Measurements from ENCODE around the gene DUSP9. TPM values are rescaled to one million over a fixed set of nuclear protein-coding genes. Genes with fewer than 3 reads are reported as not detected.
A peak's percentile ranks its signal among the peaks of the same experiment; 100 is the strongest.

Gene DUSP9
- total and polyA plus RNA-seq, 2 donors, result 0.63 to 1.2 TPM

DNA sequence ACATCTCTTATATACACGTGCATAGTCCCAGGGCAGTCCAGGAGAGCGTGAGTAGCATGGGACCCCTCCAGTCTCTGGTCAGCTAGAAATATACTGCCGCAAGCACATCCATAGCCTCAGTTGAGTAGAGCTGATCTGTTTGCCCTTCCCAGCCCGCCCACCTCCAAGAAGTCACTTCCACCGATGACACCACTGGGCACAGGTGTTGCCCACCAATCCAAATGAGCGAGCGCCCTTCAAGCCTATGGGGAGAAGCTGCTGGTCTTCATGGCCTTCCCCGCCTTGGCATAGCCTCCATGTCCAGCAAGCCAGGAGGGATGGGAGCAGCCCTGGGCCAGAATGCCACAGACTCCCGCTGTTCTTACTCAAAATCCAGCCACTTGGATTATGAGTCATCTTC is 10.2 kb downstream of the DUSP9 start:
- no peak overlapping the region for H3K27ac ChIP-seq (ENCODE audit: low read depth)
- DNase-seq (ENCODE audit: extremely low spot score), result no peak
- no peaks in the 10 kb centered on the region for H3K36me3 ChIP-seq (ENCODE audit: insufficient read depth)
- H3K4me1 ChIP-seq (ENCODE audit: insufficient read depth), result no peaks in the 10 kb centered on the region
- H3K4me3 ChIP-seq (ENCODE audit: low read depth, low read length), result no peak overlapping the region
- 91% methylated on average over 9 of the region's 9 CpGs for WGBS

DNA sequence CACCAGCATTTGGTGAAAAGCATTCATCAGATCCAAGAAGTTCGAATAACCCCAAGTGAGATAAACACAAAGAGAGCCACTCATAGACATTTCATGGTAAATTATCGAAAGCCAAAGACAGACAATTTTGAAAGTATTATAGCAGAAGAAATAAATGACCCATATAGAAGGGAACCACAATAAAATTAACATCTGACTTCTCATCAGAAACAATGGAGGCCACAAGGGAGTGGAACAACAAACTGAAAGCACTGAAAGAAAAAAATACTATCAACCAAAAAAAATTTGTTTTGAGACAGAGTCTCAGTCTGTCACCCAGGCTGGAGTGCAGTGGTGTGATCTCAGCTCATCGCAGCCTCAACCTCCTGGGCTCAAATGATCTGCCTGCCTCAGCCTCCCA is 12.3 kb downstream of the DUSP9 start:
- DNase-seq (ENCODE audit: extremely low spot score), result no peak
- H3K27ac ChIP-seq (ENCODE audit: low read depth), result no peak overlapping the region
- WGBS, result 89% methylated on average over 3 of the region's 3 CpGs

GRCh38 chrX:153662266-153662665 is 15.3 kb downstream of the DUSP9 start:
- H3K4me3 ChIP-seq (ENCODE audit: low read depth, low read length), result no peak overlapping the region
- no peak for DNase-seq (ENCODE audit: extremely low spot score)
- H3K27ac ChIP-seq (ENCODE audit: low read depth), result no peak overlapping the region
- H3K4me1 ChIP-seq (ENCODE audit: insufficient read depth), result no peaks in the 10 kb centered on the region
- WGBS, result 4% methylated on average over 31 of the region's 31 CpGs
- no peaks in the 10 kb centered on the region for H3K36me3 ChIP-seq (ENCODE audit: insufficient read depth)

More for the DNA sequence above, 12.3 kb downstream of the DUSP9 start:
- no peaks in the 10 kb centered on the region for H3K4me1 ChIP-seq (ENCODE audit: insufficient read depth)
- no peak overlapping the region for H3K4me3 ChIP-seq (ENCODE audit: low read depth, low read length)
- no peaks in the 10 kb centered on the region for H3K36me3 ChIP-seq (ENCODE audit: insufficient read depth)

GRCh38 chrX:153665726-153666306 is 18.8 kb downstream of the DUSP9 start:
- WGBS, result 73% methylated on average over 9 of the region's 9 CpGs
- H3K27ac ChIP-seq (ENCODE audit: low read depth), result no peak overlapping the region
- DNase-seq (ENCODE audit: extremely low spot score), result no peak
- H3K4me1 ChIP-seq (ENCODE audit: insufficient read depth), result no peaks in the 10 kb centered on the region
- no peak overlapping the region for H3K4me3 ChIP-seq (ENCODE audit: low read depth, low read length)
- no peaks in the 10 kb centered on the region for H3K36me3 ChIP-seq (ENCODE audit: insufficient read depth)

DNA sequence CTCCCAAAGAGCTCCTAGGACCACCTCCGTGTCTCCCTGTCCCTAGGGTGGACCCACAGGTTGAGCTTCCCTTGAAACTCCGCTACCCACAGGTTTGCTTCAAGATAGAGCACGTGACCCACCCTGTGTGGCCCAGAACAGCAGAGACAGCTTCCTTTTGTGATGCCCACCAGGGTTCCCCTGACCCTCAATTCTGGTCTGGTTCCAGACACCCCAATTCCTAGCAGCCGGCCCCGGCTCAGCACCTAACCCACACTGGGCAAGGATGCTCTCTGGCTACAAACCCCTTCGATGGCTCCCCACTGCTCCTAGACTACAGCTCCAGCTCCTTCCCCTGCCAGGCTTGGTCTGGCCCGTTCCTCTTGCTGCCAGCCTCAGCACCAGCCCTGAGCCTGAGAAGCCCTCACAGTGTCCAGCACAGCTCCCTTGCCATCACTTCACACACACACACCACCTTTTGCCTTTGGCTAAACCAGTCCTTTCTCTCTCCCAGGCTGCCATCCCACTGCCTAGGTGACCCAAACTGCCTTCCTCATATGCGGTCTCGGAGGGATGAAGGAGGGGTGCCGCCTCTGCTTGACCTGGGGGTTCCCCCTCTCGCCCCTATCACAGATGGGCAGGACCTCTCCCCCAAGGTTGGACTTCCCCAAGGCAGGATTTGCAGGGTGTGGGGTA is 20.4 kb downstream of the DUSP9 start:
- DNase-seq (ENCODE audit: extremely low spot score), result no peak
- Histone ChIP-seq H3K4me3 (ENCODE audit: low read depth, low read length) (no peak overlapping the region), H3K36me3 (ENCODE audit: insufficient read depth) (no peaks in the 10 kb centered on the region), H3K27ac (ENCODE audit: low read depth) (no peak overlapping the region), H3K4me1 (ENCODE audit: insufficient read depth) (no peaks in the 10 kb centered on the region)
- 66% methylated on average over 11 of the region's 11 CpGs for WGBS

DNA sequence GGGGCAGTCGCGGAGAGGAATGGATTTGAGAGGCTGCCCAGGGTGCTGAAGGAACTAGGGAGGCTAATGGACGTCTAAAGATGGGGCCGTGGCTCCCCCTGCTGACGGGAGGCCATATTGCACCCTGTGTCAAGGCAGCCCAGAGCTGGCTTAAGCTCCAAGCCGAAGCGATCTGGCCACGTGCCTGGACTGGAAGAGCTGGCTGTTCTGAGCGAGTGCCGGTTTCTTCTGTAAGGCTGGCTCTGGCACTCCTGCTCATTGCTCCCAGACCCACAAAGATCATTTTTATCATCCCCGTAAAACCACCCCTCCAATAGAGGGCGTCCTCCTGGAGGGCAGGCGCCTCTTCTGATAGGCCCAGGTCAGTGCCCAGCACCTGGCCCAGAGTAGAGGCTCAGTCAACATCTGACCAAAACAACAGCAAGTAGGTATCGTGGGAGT is 21.0 kb downstream of the DUSP9 start:
- H3K4me3 ChIP-seq (ENCODE audit: low read depth, low read length), result no peak overlapping the region

DNA sequence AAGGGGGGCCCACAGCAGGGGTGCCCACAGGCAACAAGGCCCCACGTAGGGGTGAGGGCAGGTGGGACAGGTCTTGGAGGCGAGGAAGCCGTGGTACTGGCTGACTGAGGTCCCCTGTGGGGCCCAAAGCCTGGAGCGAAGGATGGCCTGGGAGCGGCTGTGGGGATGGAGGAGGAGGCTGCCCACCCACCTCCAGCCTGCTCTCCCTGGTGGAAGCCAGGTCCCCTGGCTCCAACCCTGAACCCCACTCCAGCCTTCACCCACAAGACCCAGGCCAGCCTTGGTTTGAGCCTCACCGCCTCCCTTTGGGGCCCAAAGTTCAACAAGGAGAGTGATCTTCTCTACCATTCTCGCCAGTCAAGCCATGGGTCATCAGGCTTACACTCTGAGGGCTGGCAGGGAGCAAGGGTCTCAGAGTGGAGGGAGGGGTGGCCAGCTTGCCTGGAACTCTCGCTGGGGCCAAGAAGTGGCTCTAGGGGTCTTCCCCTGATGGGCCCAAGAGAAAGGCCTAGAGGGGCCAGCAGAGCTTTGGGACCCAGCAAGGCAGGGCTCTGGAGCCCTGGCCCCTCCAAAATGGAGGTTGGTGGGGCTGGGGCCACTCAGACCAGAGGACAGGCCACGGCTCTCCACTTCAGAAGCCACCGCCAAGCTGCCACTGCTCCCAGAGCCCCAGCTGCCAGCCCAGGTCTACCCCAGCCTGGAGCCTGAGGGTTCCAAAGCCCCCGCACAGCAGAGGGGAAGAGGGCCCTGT is 21.6 kb downstream of the DUSP9 start:
- H3K27ac ChIP-seq (ENCODE audit: low read depth), result no peak overlapping the region
- no peaks in the 10 kb centered on the region for H3K36me3 ChIP-seq (ENCODE audit: insufficient read depth)
- H3K4me3 ChIP-seq (ENCODE audit: low read depth, low read length), result no peak overlapping the region
- WGBS, result 87% methylated on average over 10 of the region's 11 CpGs
- DNase-seq (ENCODE audit: extremely low spot score), result no peak
- H3K4me1 ChIP-seq (ENCODE audit: insufficient read depth), result no peaks in the 10 kb centered on the region

More for the DNA sequence above, 21.0 kb downstream of the DUSP9 start:
- Histone ChIP-seq H3K4me1 (ENCODE audit: insufficient read depth) (no peaks in the 10 kb centered on the region), H3K27ac (ENCODE audit: low read depth) (no peak overlapping the region), H3K36me3 (ENCODE audit: insufficient read depth) (no peaks in the 10 kb centered on the region)
- peak; percentile 70 for DNase-seq (ENCODE audit: extremely low spot score)
- 13% methylated on average over 14 of the region's 14 CpGs for WGBS

DNA sequence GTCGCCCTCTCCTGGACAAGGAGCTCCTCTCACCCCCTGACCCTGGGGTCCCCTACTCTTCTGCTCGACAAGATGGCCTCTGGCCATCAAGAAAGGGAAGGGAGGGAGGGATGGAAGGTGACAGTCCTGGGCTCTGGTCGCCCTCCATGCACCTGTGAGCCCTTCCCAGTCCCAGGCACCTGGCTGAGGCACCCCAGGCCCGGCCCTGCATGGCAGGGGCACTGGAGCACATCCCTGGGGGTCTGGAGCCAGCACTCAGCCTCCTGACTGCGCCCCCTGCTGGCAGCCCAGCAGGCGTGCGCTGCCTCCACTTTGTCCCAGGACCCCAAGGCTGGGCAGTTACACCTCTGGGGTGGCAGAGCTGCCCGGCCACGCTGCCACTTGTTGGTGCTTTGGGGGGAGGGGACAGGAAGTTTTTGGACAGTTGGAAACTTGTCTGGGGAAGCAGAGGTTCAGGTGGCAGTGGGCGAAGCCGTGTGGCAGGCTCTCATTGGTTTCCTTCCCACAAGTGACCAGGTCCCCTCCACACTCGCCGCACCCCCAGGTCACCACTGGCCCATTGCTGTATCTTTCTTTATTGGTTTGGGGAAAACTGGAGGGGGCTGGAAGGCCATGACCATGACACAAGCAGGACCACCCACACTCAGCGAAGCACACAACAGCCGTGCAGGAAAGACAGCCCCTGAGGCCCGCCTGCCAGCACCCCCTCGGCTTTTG is 22.3 kb downstream of the DUSP9 start:
- no peak for DNase-seq (ENCODE audit: extremely low spot score)
- 56% methylated on average over 17 of the region's 17 CpGs for WGBS
- H3K4me3 ChIP-seq (ENCODE audit: low read depth, low read length), result no peak overlapping the region

GRCh38 chrX:153669901-153670731 is 23.1 kb downstream of the DUSP9 start:
- no peaks in the 10 kb centered on the region for H3K36me3 ChIP-seq (ENCODE audit: insufficient read depth)
- WGBS, result 87% methylated on average over 23 of the region's 23 CpGs
- no peaks in the 10 kb centered on the region for H3K4me1 ChIP-seq (ENCODE audit: insufficient read depth)
- no peak overlapping the region for H3K4me3 ChIP-seq (ENCODE audit: low read depth, low read length)
- no peak for DNase-seq (ENCODE audit: extremely low spot score)
- no peak overlapping the region for H3K27ac ChIP-seq (ENCODE audit: low read depth)

More for the DNA sequence above, 22.3 kb downstream of the DUSP9 start:
- no peak overlapping the region for H3K27ac ChIP-seq (ENCODE audit: low read depth)
- no peaks in the 10 kb centered on the region for H3K36me3 ChIP-seq (ENCODE audit: insufficient read depth)
- no peaks in the 10 kb centered on the region for H3K4me1 ChIP-seq (ENCODE audit: insufficient read depth)

DNA sequence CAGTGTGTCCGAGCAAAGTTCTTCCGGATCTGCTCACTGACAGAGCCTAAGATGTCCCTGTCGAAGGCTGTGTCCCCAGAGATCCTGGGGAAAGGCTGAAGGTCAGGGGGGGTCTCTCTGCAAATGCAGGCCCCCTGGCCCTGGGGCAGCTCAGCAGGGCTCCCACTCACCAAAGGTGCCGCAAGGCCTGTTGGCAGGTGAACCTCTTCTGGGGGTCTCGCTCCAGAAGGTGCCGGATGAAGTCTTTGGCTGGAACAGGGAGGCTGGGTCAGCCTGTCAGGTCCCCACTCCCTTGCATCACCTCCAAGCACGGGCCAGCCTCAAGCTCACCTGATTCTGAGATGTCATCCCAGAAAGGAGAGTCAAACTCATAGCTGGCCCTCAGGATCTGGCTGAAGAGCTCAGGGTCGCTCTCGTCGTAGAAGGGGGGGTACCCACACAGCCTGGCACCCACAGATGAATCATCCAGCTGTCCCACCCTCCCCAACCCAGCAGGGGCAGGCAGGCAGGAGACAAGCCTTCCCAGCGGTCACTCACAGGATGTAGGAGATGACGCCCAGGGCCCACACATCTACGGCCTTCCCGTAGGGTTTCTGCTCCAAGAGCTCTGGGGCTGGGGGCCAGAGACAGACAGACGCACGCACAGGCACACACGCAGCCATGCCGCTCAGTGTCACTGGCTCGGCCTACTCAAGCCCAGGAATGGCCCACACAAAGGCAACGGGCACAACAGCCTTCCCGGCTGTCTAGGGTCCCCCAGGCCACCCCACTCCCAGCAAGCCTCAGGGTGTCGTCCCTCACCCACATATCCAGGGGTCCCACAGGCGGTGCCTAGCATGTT is 24.0 kb downstream of the DUSP9 start:
- DNase-seq (ENCODE audit: extremely low spot score), result no peak
- H3K36me3 ChIP-seq (ENCODE audit: insufficient read depth), result no peaks in the 10 kb centered on the region
- H3K27ac ChIP-seq (ENCODE audit: low read depth), result no peak overlapping the region
- H3K4me3 ChIP-seq (ENCODE audit: low read depth, low read length), result no peak overlapping the region
- WGBS, result 91% methylated on average over 23 of the region's 23 CpGs
- H3K4me1 ChIP-seq (ENCODE audit: insufficient read depth), result no peaks in the 10 kb centered on the region

DNA sequence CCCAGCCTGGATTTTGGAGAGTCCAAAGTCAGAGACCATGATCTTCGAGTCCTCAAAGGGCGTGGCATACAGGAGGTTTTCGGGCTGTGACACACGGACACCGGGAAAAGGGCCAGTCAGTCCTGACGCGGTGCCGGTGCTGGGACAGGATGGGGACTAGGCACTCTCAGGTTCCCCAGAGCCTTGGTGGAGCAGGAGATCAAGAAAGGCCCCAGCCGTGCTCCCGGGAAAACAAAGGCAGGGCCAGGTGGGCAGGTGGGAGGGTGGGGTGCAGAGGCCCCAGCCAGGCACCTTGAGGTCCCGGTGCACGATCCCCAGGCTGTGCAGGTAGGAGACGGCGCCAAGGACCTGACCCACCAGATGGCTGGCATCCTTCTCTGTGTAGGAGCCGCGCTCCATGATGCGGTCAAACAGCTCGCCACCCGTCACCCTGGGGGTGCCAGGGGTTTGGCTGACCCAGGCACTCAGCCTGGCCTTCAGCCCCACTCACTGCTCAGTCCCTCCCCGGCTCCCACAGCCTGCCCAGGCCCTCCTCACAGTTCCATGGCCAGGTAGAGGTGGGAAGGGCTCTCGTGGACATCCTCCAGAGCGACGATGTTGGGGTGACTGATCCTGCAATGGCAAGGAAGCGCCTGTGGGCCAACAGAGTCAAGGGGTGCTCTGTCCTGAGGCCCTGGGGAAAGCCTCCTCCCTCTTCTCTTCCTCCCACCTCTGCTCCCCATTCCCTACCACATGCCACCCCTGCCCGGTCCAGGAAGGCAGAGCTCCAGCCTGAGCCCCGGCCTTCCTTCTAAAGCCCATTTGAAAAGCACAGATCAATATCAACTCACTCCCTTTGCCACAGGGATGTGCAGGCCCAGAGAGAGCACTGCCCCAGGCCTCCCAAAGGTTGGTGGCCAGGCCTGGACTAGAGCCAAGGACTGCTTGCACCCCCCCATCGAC is 24.9 kb downstream of the DUSP9 start:
- DNase-seq (ENCODE audit: extremely low spot score), result no peak
- WGBS, result 91% methylated on average over 27 of the region's 27 CpGs
- Histone ChIP-seq H3K4me1 (ENCODE audit: insufficient read depth) (no peaks in the 10 kb centered on the region), H3K4me3 (ENCODE audit: low read depth, low read length) (no peak overlapping the region), H3K36me3 (ENCODE audit: insufficient read depth) (no peaks in the 10 kb centered on the region), H3K27ac (ENCODE audit: low read depth) (no peak overlapping the region)
